ENCODE data around the gene ZNF776.

The ZNF776 gene

DNA sequence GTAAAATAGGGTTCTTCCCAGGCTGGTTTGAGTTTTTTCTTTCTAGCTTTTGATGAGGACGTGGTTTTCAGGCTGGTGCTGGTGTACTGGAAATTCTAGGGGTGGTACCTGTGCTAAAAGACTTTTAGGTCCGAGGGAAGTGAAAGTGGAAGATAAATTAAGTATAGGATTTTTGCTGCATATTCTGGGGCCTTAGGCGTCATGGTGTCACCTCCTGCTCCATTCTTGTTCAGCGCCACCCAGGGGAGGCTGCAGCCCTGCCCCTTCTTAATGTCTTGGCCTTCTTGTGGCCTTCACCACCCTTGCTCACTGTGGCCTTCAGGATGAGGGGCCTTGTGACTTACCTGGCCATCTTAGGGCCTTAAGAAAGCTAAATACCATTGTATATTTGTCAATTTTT is 55.7 kb downstream of the ZNF776 start:
- H3K79me2 ChIP-seq: peaks cover 26% of the 10 kb centered on the region
- H3K4me1 ChIP-seq: no peaks in the 10 kb centered on the region
- H3K9me3 ChIP-seq (ENCODE audit: control insufficient read depth, low read length): no peaks in the 10 kb centered on the region
- H3K27ac ChIP-seq: no peak overlapping the region
- no peak overlapping the region for H3K4me2 ChIP-seq (ENCODE audit: low read length)
- TF ChIP-seq, protein P1, sequence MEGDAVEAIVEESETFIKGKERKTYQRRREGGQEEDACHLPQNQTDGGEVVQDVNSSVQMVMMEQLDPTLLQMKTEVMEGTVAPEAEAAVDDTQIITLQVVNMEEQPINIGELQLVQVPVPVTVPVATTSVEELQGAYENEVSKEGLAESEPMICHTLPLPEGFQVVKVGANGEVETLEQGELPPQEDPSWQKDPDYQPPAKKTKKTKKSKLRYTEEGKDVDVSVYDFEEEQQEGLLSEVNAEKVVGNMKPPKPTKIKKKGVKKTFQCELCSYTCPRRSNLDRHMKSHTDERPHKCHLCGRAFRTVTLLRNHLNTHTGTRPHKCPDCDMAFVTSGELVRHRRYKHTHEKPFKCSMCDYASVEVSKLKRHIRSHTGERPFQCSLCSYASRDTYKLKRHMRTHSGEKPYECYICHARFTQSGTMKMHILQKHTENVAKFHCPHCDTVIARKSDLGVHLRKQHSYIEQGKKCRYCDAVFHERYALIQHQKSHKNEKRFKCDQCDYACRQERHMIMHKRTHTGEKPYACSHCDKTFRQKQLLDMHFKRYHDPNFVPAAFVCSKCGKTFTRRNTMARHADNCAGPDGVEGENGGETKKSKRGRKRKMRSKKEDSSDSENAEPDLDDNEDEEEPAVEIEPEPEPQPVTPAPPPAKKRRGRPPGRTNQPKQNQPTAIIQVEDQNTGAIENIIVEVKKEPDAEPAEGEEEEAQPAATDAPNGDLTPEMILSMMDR (IDR thresholded peaks at IDR 0.05): no peak
- H3K9ac ChIP-seq: no peak overlapping the region
- no peak overlapping the region for H3K4me3 ChIP-seq (ENCODE audit: low read depth, low read length)
- no peaks in the 10 kb centered on the region for H3K27me3 ChIP-seq (ENCODE audit: control insufficient read depth, insufficient read depth, low read length)
- H2AFZ ChIP-seq: no peak overlapping the region
- no peaks in the 10 kb centered on the region for H3K36me3 ChIP-seq (ENCODE audit: control insufficient read depth, insufficient read depth, low read length)

DNA sequence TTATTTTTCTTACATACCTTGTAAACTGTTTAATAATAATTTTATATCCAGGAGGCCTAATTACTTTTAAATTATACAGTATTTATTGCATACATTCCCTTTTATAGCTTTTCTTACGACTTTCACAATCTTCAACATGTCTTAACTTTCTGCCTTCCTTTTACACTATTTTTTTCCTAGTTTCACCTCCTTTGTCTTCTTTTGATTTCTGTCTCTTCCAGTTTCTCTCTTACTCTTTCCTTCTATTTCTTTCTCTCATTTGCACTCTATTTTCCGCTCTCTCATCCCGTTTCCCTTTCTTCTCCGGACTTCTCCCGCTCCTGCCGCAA is 56.6 kb downstream of the ZNF776 start:
- H3K4me2 ChIP-seq (ENCODE audit: low read length): peak overlapping the region; percentile 18
- H3K36me3 ChIP-seq (ENCODE audit: control insufficient read depth, insufficient read depth, low read length): no peaks in the 10 kb centered on the region
- no peak overlapping the region for H3K9ac ChIP-seq
- H2AFZ ChIP-seq: no peak overlapping the region
- TF ChIP-seq, protein P1 (IDR thresholded peaks at IDR 0.05): no peak
- no peaks in the 10 kb centered on the region for H3K27me3 ChIP-seq (ENCODE audit: control insufficient read depth, insufficient read depth, low read length)
- no peaks in the 10 kb centered on the region for H3K9me3 ChIP-seq (ENCODE audit: control insufficient read depth, low read length)
- H3K4me1 ChIP-seq: no peaks in the 10 kb centered on the region
- peak overlapping the region; percentile 39 for H3K4me3 ChIP-seq (ENCODE audit: low read depth, low read length)
- H3K27ac ChIP-seq: no peak overlapping the region
- H3K79me2 ChIP-seq: peaks cover 25% of the 10 kb centered on the region

DNA sequence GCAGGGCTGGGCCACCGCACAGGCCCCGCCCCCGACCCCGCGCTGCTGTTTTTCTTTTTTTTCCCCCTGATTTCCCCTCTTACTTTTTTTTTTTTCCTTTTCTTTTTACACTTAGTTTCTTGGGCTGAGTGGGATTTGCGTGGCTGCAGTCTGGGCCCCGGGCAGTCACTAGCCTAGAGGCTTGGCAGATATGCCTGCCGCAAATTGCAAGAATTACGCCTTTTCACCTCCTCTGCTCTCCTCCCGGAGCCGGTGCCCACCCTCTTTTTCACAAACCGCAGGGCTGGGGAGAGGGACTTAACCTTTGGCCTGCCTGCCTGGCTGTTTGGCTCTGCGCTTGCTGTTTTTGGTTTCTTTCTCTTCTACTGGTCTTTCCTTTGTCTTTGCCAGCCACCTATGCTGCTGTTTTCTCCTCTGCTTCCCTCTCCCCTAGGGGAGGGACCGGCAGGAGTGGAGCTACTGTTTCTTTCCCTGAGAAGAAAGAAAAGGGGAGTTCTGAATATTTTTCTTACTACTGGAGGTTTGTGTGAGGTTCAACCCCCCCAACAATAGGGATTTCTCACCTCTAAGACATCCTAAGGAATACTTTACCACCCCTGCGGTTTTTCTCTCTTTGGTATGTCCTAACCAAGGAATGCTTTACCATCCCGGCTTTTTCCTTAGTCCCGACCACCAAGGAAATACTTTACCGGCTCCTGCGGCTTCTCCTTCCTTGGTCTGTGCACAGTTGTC is 57.1 kb downstream of the ZNF776 start:
- H3K79me2 ChIP-seq: peaks cover 26% of the 10 kb centered on the region
- no peak overlapping the region for H2AFZ ChIP-seq
- TF ChIP-seq, protein P1 (IDR thresholded peaks at IDR 0.05): no peak
- no peaks in the 10 kb centered on the region for H3K4me1 ChIP-seq
- H3K36me3 ChIP-seq (ENCODE audit: control insufficient read depth, insufficient read depth, low read length): no peaks in the 10 kb centered on the region
- H3K27me3 ChIP-seq (ENCODE audit: control insufficient read depth, insufficient read depth, low read length): no peaks in the 10 kb centered on the region
- no peak overlapping the region for H3K27ac ChIP-seq
- no peak overlapping the region for H3K9ac ChIP-seq
- H3K4me3 ChIP-seq (ENCODE audit: low read depth, low read length): peak overlapping the region; percentile 39
- peak overlapping the region; percentile 18 for H3K4me2 ChIP-seq (ENCODE audit: low read length)
- H3K9me3 ChIP-seq (ENCODE audit: control insufficient read depth, low read length): no peaks in the 10 kb centered on the region

DNA sequence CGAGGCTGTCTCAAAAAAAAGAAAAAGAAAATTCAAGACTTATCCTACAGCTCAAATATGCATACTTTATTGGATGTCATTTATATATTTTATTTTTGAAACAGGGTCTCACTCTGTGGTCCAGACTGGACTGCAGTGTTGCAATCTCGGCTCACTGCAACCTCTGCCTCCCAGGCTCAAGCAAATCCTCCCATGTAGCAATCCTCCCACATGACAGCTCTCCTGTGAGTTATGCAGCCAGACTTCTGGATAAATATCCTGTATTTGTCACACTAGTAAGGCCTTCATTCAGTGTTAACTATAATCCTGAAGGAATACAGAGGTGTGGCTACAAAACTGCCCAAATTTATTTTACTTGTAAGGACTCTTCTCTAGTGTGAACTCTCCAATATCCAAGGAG is 60.9 kb downstream of the ZNF776 start:
- no peak overlapping the region for H3K27ac ChIP-seq
- H3K4me1 ChIP-seq: peaks cover 10% of the 10 kb centered on the region

More for the DNA sequence above, 60.9 kb downstream of the ZNF776 start:
- TF ChIP-seq, protein P1 (IDR thresholded peaks at IDR 0.05): no peak
- Histone ChIP-seq H3K36me3 (ENCODE audit: control insufficient read depth, insufficient read depth, low read length) (no peaks in the 10 kb centered on the region), H3K4me2 (ENCODE audit: low read length) (no peak overlapping the region), H3K4me3 (ENCODE audit: low read depth, low read length) (no peak overlapping the region), H3K9ac (no peak overlapping the region), H3K79me2 (peaks cover 31% of the 10 kb centered on the region), H2AFZ (no peak overlapping the region), H3K27me3 (ENCODE audit: control insufficient read depth, insufficient read depth, low read length) (no peaks in the 10 kb centered on the region), H3K9me3 (ENCODE audit: control insufficient read depth, low read length) (no peaks in the 10 kb centered on the region)
